ENCODE measurements around the gene NME7.
A peak's percentile ranks its signal among the peaks of the same experiment; 100 is the strongest.

NME7 gene

GRCh38 chr1:169090900-169091311, 276.7 kb downstream of the NME7 start:
- H3K9me3 ChIP-seq (ENCODE audit: severe bottlenecking), result no peaks in the 10 kb centered on the region
- H3K36me3 ChIP-seq, result no peaks in the 10 kb centered on the region
- no peak overlapping the region for H3K4me3 ChIP-seq (ENCODE audit: low read depth, low read length)
- DNase-seq, result no peak
- no peaks in the 10 kb centered on the region for H3K27me3 ChIP-seq (ENCODE audit: insufficient read depth, low read depth, severe bottlenecking)
- TF ChIP-seq, protein P1, sequence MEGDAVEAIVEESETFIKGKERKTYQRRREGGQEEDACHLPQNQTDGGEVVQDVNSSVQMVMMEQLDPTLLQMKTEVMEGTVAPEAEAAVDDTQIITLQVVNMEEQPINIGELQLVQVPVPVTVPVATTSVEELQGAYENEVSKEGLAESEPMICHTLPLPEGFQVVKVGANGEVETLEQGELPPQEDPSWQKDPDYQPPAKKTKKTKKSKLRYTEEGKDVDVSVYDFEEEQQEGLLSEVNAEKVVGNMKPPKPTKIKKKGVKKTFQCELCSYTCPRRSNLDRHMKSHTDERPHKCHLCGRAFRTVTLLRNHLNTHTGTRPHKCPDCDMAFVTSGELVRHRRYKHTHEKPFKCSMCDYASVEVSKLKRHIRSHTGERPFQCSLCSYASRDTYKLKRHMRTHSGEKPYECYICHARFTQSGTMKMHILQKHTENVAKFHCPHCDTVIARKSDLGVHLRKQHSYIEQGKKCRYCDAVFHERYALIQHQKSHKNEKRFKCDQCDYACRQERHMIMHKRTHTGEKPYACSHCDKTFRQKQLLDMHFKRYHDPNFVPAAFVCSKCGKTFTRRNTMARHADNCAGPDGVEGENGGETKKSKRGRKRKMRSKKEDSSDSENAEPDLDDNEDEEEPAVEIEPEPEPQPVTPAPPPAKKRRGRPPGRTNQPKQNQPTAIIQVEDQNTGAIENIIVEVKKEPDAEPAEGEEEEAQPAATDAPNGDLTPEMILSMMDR (IDR thresholded peaks at IDR 0.05; ENCODE audit: low read depth, low read length), result no peak
- H3K27ac ChIP-seq, result no peak overlapping the region

DNA sequence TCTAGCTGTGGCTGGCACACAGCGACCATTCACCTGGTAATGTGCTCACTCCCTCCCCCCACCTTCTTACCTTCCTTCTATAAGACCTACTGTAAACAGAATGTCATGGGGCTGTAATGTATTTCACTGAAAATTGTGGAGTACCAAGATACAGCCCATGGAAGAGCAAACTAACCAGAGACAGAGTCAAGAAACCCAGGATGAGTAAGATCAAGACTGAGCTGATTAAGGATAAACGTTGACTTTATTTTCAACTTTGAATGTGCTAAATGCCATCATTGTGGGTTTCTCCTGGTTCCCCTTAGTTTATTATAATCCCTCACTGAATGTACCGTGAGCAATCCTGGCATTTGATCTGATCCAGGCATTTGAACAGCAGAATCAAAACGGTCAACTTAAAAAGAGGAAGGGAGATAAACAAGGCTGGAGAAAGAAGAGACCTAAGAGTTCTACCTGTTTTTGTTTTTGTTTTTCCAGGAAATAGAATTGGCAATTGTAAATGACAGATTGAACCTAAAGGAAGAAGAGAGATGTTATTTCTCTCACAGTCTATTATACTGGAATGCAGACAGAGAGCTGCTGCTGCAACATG, 277.2 kb downstream of the NME7 start:
- H3K9me3 ChIP-seq (ENCODE audit: severe bottlenecking), result no peaks in the 10 kb centered on the region
- DNase-seq, result no peak
- TF ChIP-seq, protein P1 (IDR thresholded peaks at IDR 0.05; ENCODE audit: low read depth, low read length), result no peak
- H3K27ac ChIP-seq, result no peak overlapping the region
- H3K27me3 ChIP-seq (ENCODE audit: insufficient read depth, low read depth, severe bottlenecking), result no peaks in the 10 kb centered on the region
- H3K4me3 ChIP-seq (ENCODE audit: low read depth, low read length), result no peak overlapping the region
- H3K36me3 ChIP-seq, result no peaks in the 10 kb centered on the region

DNA sequence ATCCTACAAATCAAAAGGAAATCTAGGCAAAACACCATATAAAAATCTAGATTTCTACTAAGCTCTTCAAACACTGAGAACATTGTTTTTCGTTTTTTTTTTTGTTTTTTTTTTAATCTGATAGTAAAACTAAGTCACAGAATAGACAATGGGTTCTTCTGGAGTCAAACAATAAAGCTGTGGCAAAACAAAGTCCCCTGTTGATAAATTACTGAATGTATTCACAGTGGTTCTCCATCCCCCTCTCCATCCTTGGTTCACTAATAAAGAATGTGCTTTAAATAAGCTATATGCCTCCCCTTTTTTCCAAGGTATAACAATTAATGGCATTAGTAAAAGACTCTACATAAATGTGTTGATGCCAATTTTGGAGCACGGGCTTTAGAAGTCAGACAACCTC, 277.8 kb downstream of the NME7 start:
- DNase-seq, result no peak
- TF ChIP-seq, protein P1 (IDR thresholded peaks at IDR 0.05; ENCODE audit: low read depth, low read length), result no peak
- Histone ChIP-seq H3K36me3 (no peaks in the 10 kb centered on the region), H3K9me3 (ENCODE audit: severe bottlenecking) (no peaks in the 10 kb centered on the region), H3K27me3 (ENCODE audit: insufficient read depth, low read depth, severe bottlenecking) (no peaks in the 10 kb centered on the region), H3K4me3 (ENCODE audit: low read depth, low read length) (no peak overlapping the region), H3K27ac (no peak overlapping the region)

- Histone ChIP-seq H3K4me3 (ENCODE audit: low read depth, low read length) (no peak overlapping the region), H3K27me3 (ENCODE audit: insufficient read depth, low read depth, severe bottlenecking) (no peaks in the 10 kb centered on the region), H3K9me3 (ENCODE audit: severe bottlenecking) (no peaks in the 10 kb centered on the region), H3K36me3 (no peaks in the 10 kb centered on the region), H3K27ac (no peak overlapping the region)
- no peak for DNase-seq
- TF ChIP-seq, protein P1 (IDR thresholded peaks at IDR 0.05; ENCODE audit: low read depth, low read length), result no peak
Observed at GRCh38 chr1:169087876-169088275, 279.7 kb downstream of the NME7 start.

- no peaks in the 10 kb centered on the region for H3K9me3 ChIP-seq (ENCODE audit: severe bottlenecking)
- H3K27me3 ChIP-seq (ENCODE audit: insufficient read depth, low read depth, severe bottlenecking), result no peaks in the 10 kb centered on the region
- H3K36me3 ChIP-seq, result no peaks in the 10 kb centered on the region
- no peak overlapping the region for H3K4me3 ChIP-seq (ENCODE audit: low read depth, low read length)
- TF ChIP-seq, protein P1 (IDR thresholded peaks at IDR 0.05; ENCODE audit: low read depth, low read length), result no peak
- peak overlapping the region; percentile 49 for H3K27ac ChIP-seq
- DNase-seq, result peak; percentile 70
Observed at GRCh38 chr1:169086603-169087455, 280.8 kb downstream of the NME7 start.
